ENCODE data around the gene TTLL12. TPM values are rescaled to one million over a fixed set of nuclear protein-coding genes. Genes with fewer than 3 reads are reported as not detected.

The TTLL12 gene
- total and polyA plus RNA-seq, 2 experiments from 2014 or later, result 46.7 to 147 TPM

GRCh38 chr22:43118953-43119458 is 67.9 kb downstream of the TTLL12 start (continued):
- TF ChIP-seq ZNF462 (CRISPR knock-in tag; IDR thresholded peaks at IDR 0.05) (no peak), POLR2AphosphoS5 (IDR thresholded peaks at IDR 0.05; ENCODE audit: low read depth) (no peak), NANOG (IDR thresholded peaks at IDR 0.05; ENCODE audit: borderline replicate concordance) (no peak), ZNF114 (CRISPR knock-in tag; IDR thresholded peaks at IDR 0.05) (no peak)

GRCh38 chr22:43118024-43118849 is 68.7 kb downstream of the TTLL12 start:
- Histone ChIP-seq H3K27ac (ENCODE audit: low read depth) (no peak overlapping the region), H4K20me1 (replicated peaks; ENCODE audit: insufficient read depth) (no peaks in the 10 kb centered on the region), H2AFZ (no peak overlapping the region), H3K4me1 (ENCODE audit: insufficient read depth) (no peaks in the 10 kb centered on the region), H3K79me2 (replicated peaks; ENCODE audit: insufficient read depth) (no peaks in the 10 kb centered on the region), H3K4me2 (no peak overlapping the region), H3K36me3 (ENCODE audit: insufficient read depth) (no peaks in the 10 kb centered on the region), H3F3A (replicated peaks; ENCODE audit: low read depth) (no peaks in the 10 kb centered on the region), H3K4me3 (no peak overlapping the region), H3K9me2 (ENCODE audit: insufficient read depth) (no peaks in the 10 kb centered on the region), H3K27me3 (ENCODE audit: insufficient read depth) (0 out of 2 replicates have a peak, but pooled peaks cover 2% of the 10 kb centered on the region)
- peak; percentile 74 for ATAC-seq
- Mint-ChIP-seq H3K36me3 (ENCODE audit: low read depth) (no peaks in the 10 kb centered on the region), H3K4me3 (no peak overlapping the region), H3K9me3 (no peaks in the 10 kb centered on the region; the same call in 2 of the 3 replicates), H3K27ac (no peak overlapping the region), H3K27me3 (ENCODE audit: insufficient read depth, low read depth, poor library complexity) (peaks cover 10% of the 10 kb centered on the region), H3K4me1 (peaks cover 7% of the 10 kb centered on the region; the same call in 2 of the 3 replicates)
- TF ChIP-seq REST (IDR thresholded peaks at IDR 0.05; ENCODE audit: unreplicated experiment) (no peak), CTCF (conservative IDR thresholded peaks at IDR 0.05; ENCODE audit: low read depth in 2 of 2) (no peak), CREB1 (CRISPR knock-in tag; IDR thresholded peaks at IDR 0.05; ENCODE audit: low read depth) (no peak), EZH2 (IDR thresholded peaks at IDR 0.05; ENCODE audit: low read depth, unreplicated experiment) (no peak), NANOG (IDR thresholded peaks at IDR 0.05; ENCODE audit: borderline replicate concordance) (no peak), ZNF114 (CRISPR knock-in tag; IDR thresholded peaks at IDR 0.05) (no peak), EZH2phosphoT487 (IDR thresholded peaks at IDR 0.05; ENCODE audit: unreplicated experiment) (no peak), POLR2AphosphoS5 (IDR thresholded peaks at IDR 0.05; ENCODE audit: low read depth) (no peak), ZNF331 (CRISPR knock-in tag; IDR thresholded peaks at IDR 0.05; ENCODE audit: low read depth) (no peak)
- no peak for DNase-seq (ENCODE audit: low spot score)

Data from GM23338 (cell line).